Omental fat pad (tissue), 4 donors: Measurements from ENCODE around the gene KCTD16. TPM values are rescaled to one million over a fixed set of nuclear protein-coding genes. Genes with fewer than 3 reads are reported as not detected.

Experiments used
- ATAC-seq: fragments of 150-250 bp; one replicate; pipeline ENCODE4 v1.9.1; 2016; ENCODE audit warnings: mild to moderate bottlenecking, moderate library complexity; ENCODE audit not compliant: low FRiP score
- DNase-seq: peaks from one replicate; pipeline ENCODE4 v3.0.0-alpha.2; 2019; ENCODE audit warnings: low spot score
- CTCF ChIP-seq, 3 donors: fragments of 450-650 bp; IDR thresholded peaks; one replicate each; pipeline ENCODE4 v1.5.1; 2016 to 2017; ENCODE audit warnings: antibody characterized with exemption in 3 of 3, mild to moderate bottlenecking in 3 of 3, moderate library complexity in 2 of 3
- total RNA-seq, 4 donors: library from RNA; depleted of rRNA; stranded (reverse); fragments of >200 nt; gene quantifications; one replicate each; pipeline ENCODE4 v1.1.0, GENCODE V29; 2016

The KCTD16 gene
- total RNA-seq, 4 donors from 2014 or later, result 0.09 to 0.19 (median 0.16) TPM; not detected in 1

- ATAC-seq (no peak), DNase-seq (no peak)
- TF ChIP-seq CTCF (IDR thresholded peaks at IDR 0.05), result no peak
Measured at GRCh38 chr5:144248015-144248414, 77.3 kb downstream of the KCTD16 start.

DNA sequence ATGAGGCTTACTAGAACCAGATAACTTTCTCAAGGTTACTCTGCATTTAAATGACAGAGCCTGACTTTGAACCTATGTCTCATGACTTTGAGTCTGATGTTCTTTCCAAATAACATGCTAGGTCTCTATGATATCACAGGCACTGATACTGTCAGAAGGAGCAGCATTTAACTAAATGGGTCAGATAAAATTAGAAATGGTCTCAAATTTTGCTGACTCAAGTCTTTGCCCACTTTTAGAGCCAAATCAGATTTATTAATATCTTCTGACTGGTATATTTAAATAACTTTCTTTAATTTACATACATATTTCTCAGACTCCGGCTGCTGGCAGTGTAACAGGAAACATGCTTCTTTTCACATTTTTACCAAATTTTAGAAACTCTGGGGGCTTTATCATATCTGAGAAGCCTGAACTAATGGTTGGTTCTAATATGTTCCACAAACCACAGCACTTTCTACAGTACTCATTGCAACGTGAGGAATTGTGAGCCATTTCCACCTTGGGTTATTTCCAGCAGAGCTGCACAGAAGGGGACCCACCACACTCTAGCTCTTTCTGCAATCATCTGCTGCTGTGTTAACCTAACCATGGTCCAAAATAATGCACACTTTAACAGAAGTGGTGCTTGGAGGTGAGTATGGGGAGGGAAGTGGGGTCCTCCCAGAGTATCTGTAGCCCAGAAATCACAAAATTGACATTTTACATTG is 79.2 kb downstream of the KCTD16 start:
- ATAC-seq (no peak), DNase-seq (no peak)
- no peak for TF ChIP-seq CTCF (IDR thresholded peaks at IDR 0.05)

GRCh38 chr5:144254552-144254951 is 83.9 kb downstream of the KCTD16 start:
- no peak for ATAC-seq
- TF ChIP-seq CTCF (IDR thresholded peaks at IDR 0.05), result no peak
- no peak for DNase-seq

GRCh38 chr5:144260121-144260520 is 89.4 kb downstream of the KCTD16 start:
- TF ChIP-seq CTCF (IDR thresholded peaks at IDR 0.05), result no peak
- ATAC-seq (no peak), DNase-seq (no peak)

DNA sequence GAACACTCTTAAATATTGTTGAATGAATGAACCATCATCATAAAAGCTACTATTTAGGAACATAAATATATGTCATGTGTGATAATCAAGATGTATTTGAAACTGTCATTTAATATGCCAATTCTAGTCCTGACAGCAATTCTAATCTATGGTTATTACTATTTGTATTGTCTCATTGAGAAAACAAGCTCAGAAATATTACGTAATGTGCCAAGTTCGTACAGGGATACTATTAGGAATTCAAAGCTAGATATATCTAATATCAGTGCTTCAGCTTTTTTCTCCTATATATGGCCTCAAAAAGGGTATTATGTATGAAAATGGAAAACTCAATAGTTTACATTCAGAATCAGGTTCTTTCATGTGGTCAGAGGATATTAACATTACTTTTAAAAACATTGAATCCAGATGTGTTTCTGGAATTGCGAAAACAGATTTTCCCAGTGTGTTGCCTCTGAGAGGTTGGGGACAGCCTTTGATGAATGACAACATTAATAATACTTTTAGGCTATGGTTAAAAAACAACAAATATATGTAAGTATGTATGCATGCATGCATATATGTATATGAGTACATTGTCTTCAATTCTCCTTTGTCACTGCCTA is 95.1 kb downstream of the KCTD16 start:
- no peak for ATAC-seq
- TF ChIP-seq CTCF (IDR thresholded peaks at IDR 0.05), result no peak
- no peak for DNase-seq

DNA sequence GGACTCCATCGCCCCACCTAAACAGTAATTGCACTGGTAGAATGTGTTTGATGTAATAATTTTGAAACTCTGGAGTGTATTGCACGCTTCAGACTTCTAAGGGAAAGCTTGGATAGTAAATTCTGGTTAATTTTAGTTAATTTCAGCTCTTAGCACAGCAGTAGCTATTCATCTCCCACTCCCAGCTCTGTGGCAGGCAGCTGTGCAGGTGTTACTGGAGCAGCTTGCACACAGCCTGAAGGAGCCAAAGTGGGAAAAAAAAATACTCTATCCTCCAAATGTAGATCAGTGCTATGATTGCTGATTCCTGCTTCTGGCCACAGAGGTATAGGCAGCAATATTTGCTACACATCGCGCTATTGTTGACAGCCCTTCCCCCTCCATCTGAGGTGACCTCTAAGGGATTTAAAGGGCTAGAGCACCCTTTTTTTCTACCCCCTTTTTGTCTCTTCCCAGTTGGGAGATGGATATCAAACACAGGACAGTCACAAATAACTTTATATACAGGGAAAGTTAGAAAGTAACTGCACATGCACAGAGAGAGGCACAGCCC is 97.4 kb downstream of the KCTD16 start:
- no peak for DNase-seq
- no peak for TF ChIP-seq CTCF (IDR thresholded peaks at IDR 0.05)
- no peak for ATAC-seq
